H9 (cell line): ENCODE data around the gene LSS. TPM values are rescaled to one million over a fixed set of nuclear protein-coding genes. Genes with fewer than 3 reads are reported as not detected.

Experiments
- DNase-seq: peaks from one replicate; pipeline ENCODE4 v3.0.0-alpha.2; 2017
- H2AFZ ChIP-seq: one replicate; pipeline ENCODE4 v1.6.1; 2013; ENCODE audit warnings: mild to moderate bottlenecking, low read length, control low read depth, moderate library complexity
- H2AK5ac ChIP-seq: 2 replicates; pipeline ENCODE4 v1.6.1; 2013; ENCODE audit warnings: low read length, control low read depth, mixed read lengths; ENCODE audit not compliant: insufficient read length
- H2BK120ac ChIP-seq: one replicate; pipeline ENCODE4 v1.6.1; 2013; ENCODE audit warnings: low read depth, mild to moderate bottlenecking, low read length, control low read depth, inconsistent platforms; ENCODE audit not compliant: poor library complexity, severe bottlenecking
- H2BK12ac ChIP-seq: 2 replicates; pipeline ENCODE4 v1.6.1; 2013; ENCODE audit warnings: low read length, control low read depth, mixed read lengths, low read depth; ENCODE audit not compliant: insufficient read length
- H2BK15ac ChIP-seq: 2 replicates; pipeline ENCODE4 v1.6.1; 2013; ENCODE audit warnings: low read depth, low read length, control low read depth
- H2BK20ac ChIP-seq: one replicate; pipeline ENCODE4 v1.6.1; 2013; ENCODE audit warnings: low read depth, mild to moderate bottlenecking, low read length, control low read depth, inconsistent platforms; ENCODE audit not compliant: poor library complexity, severe bottlenecking
- H2BK5ac ChIP-seq: 2 replicates; pipeline ENCODE4 v1.6.1; 2013; ENCODE audit warnings: low read length, control low read depth, mixed read lengths; ENCODE audit not compliant: insufficient read length
- H3K14ac ChIP-seq: 2 replicates; pipeline ENCODE4 v1.6.1; 2013; ENCODE audit warnings: low read length, control low read depth; ENCODE audit not compliant: insufficient read depth
- H3K18ac ChIP-seq: 2 replicates; pipeline ENCODE4 v1.6.1; 2013; ENCODE audit warnings: low read depth, mild to moderate bottlenecking, mixed read lengths, low read length, control low read depth; ENCODE audit not compliant: insufficient read length
- H3K23ac ChIP-seq: 2 replicates; pipeline ENCODE4 v1.6.1; 2013; ENCODE audit warnings: low read length, control low read depth, mixed read lengths, low read depth; ENCODE audit not compliant: insufficient read length
- H3K23me2 ChIP-seq: 2 replicates; pipeline ENCODE4 v1.6.1; 2013; ENCODE audit warnings: low read depth, mild to moderate bottlenecking, mixed read lengths, low read length, control low read depth; ENCODE audit not compliant: insufficient read length, poor library complexity, severe bottlenecking
- H3K27ac ChIP-seq: 2 replicates; pipeline ENCODE4 v1.5.1; 2013; ENCODE audit warnings: low read length, control low read depth, mixed read lengths, low read depth; ENCODE audit not compliant: insufficient read length
- H3K27me3 ChIP-seq: 2 replicates; pipeline ENCODE4 v1.6.1; 2013; ENCODE audit warnings: low read length, control low read depth, inconsistent platforms; ENCODE audit not compliant: insufficient read depth
- H3K4ac ChIP-seq: 2 replicates; pipeline ENCODE4 v1.6.1; 2013; ENCODE audit warnings: low read depth, mild to moderate bottlenecking, control low read depth, inconsistent platforms, low read length, moderate library complexity
- H3K4me1 ChIP-seq: 2 replicates; pipeline ENCODE4 v1.6.1; 2013; ENCODE audit warnings: low read length, control low read depth, inconsistent platforms; ENCODE audit not compliant: insufficient read depth
- H3K4me2 ChIP-seq: 2 replicates; pipeline ENCODE4 v1.6.1; 2013; ENCODE audit warnings: low read length, control low read depth, mixed read lengths; ENCODE audit not compliant: insufficient read length, insufficient read depth
- H3K56ac ChIP-seq: 2 replicates; pipeline ENCODE4 v1.6.1; 2013; ENCODE audit warnings: low read depth, mild to moderate bottlenecking, mixed read lengths, low read length, control low read depth; ENCODE audit not compliant: insufficient read length
- H3K79me1 ChIP-seq: 2 replicates; pipeline ENCODE4 v1.6.1; 2013; ENCODE audit warnings: low read depth, mild to moderate bottlenecking, moderate library complexity, low read length, control low read depth, inconsistent platforms; ENCODE audit not compliant: insufficient read depth, poor library complexity, severe bottlenecking
- H3K79me2 ChIP-seq: 2 replicates; pipeline ENCODE4 v1.6.1; 2013; ENCODE audit warnings: low read length, control low read depth, inconsistent platforms; ENCODE audit not compliant: insufficient read depth
- H3K9ac ChIP-seq: 2 replicates; pipeline ENCODE4 v1.6.1; 2013; ENCODE audit warnings: low read length, control low read depth, mixed read lengths; ENCODE audit not compliant: insufficient read length; ENCODE audit errors: extremely low read depth
- H3K9me3 ChIP-seq: one replicate; pipeline ENCODE4 v1.6.1; 2013; ENCODE audit warnings: low read depth, low read length, inconsistent platforms; ENCODE audit not compliant: control insufficient read depth
- H3T11ph ChIP-seq: one replicate; pipeline ENCODE4 v1.6.1; 2013; ENCODE audit warnings: mild to moderate bottlenecking, low read length, control low read depth, inconsistent platforms
- H4K20me1 ChIP-seq: one replicate; pipeline ENCODE4 v1.6.1; 2013; ENCODE audit not compliant: control insufficient read depth, insufficient read length, insufficient read depth
- H4K5ac ChIP-seq: 2 replicates; pipeline ENCODE4 v1.6.1; 2013; ENCODE audit warnings: low read depth, mild to moderate bottlenecking, mixed read lengths, low read length, control low read depth; ENCODE audit not compliant: insufficient read length
- H4K8ac ChIP-seq: replicated peaks from 2 replicates; pipeline ENCODE4 v1.6.1; 2013; ENCODE audit warnings: low read length, control low read depth, mixed read lengths, low read depth; ENCODE audit not compliant: insufficient read length
- H4K91ac ChIP-seq: 2 replicates; pipeline ENCODE4 v1.6.1; 2013; ENCODE audit warnings: low read depth, mild to moderate bottlenecking, moderate library complexity, mixed read lengths, low read length, control low read depth; ENCODE audit not compliant: insufficient read length
- H3K27ac Mint-ChIP-seq, 3 experiments: 2 replicates in 2 of 3; 3 replicates in 1 of 3; pipeline ENCODE4 v1.8.0; 2020 to 2021; ENCODE audit warnings: mixed read lengths in 3 of 3, mild to moderate bottlenecking in 1 of 3, moderate library complexity in 1 of 3
- H3K27me3 Mint-ChIP-seq: 2 replicates; pipeline ENCODE4 v1.8.0; 2021; ENCODE audit warnings: low read depth, mild to moderate bottlenecking, moderate library complexity, mixed read lengths
- H3K36me3 Mint-ChIP-seq, 3 experiments: 2 replicates in 2 of 3; 3 replicates in 1 of 3; pipeline ENCODE4 v1.8.0; 2020 to 2021; ENCODE audit warnings: low read depth in 3 of 3, mixed read lengths in 3 of 3; ENCODE audit not compliant: insufficient read depth in 1 of 3
- H3K4me1 Mint-ChIP-seq, 2 experiments: 2 replicates each; pipeline ENCODE4 v1.8.0; 2020; ENCODE audit warnings: mixed read lengths in 2 of 2
- H3K4me3 Mint-ChIP-seq, 2 experiments: 2 replicates in 1 of 2; 3 replicates in 1 of 2; pipeline ENCODE4 v1.8.0; 2020 to 2021; ENCODE audit warnings: mild to moderate bottlenecking in 2 of 2, mixed read lengths in 2 of 2, moderate library complexity in 1 of 2
- H3K9me3 Mint-ChIP-seq, 2 experiments: 2 replicates in 1 of 2; 3 replicates in 1 of 2; pipeline ENCODE4 v1.8.0; 2020; ENCODE audit warnings: mild to moderate bottlenecking in 2 of 2, mixed read lengths in 2 of 2, moderate library complexity in 1 of 2
- CTCF ChIP-seq: fragments of 200-600 bp; sonication (generic); conservative IDR thresholded peaks from 3 replicates; pipeline ENCODE4 v1.8.0; 2021; ENCODE audit warnings: antibody characterized with exemption, mild to moderate bottlenecking
- WGBS: extraction: QIAGEN DNeasy Blood & Tissue Kit; methylation state at CpG from one replicate; pipeline ENCODE4 v1.1.7; 2013; ENCODE audit warnings: missing lambda C conversion rate, low lambda C conversion rate, mixed read lengths; ENCODE audit not compliant: insufficient read length; ENCODE audit errors: extremely low coverage; 5-methylcytosine and 5-hydroxymethylcytosine counted together
- total RNA-seq: library from RNA; stranded (reverse); gene quantifications from 2 replicates; pipeline ENCODE4 v1.2.1, GENCODE V29; 2021

The LSS gene
- total RNA-seq, 1 experiment from 2014 or later: 69.2 TPM

GRCh38 chr21:46195595-46196195, 32.9 kb downstream of the LSS start:
- no peak overlapping the region for H3K23ac ChIP-seq
- no peaks in the 10 kb centered on the region for H3K79me1 ChIP-seq
- H3T11ph ChIP-seq: no peak overlapping the region
- no peaks in the 10 kb centered on the region for H3K9me3 ChIP-seq
- no peaks in the 10 kb centered on the region for H3K27me3 ChIP-seq
- H4K5ac ChIP-seq: no peak overlapping the region
- no peak overlapping the region for H4K8ac ChIP-seq
- Mint-ChIP-seq H3K4me3 (no peak overlapping the region), H3K4me1 (no peaks in the 10 kb centered on the region), H3K27me3 (no peaks in the 10 kb centered on the region), H3K27ac (peak overlapping the region in 1 of 3 experiments; percentile 57; a peak in 1 of 7 replicates), H3K9me3 (no peaks in the 10 kb centered on the region), H3K36me3 (peaks cover 52 to 79% (median 74%) of the 10 kb centered on the region in 3 experiments; a peak in 6 of 7 replicates)
- no peak overlapping the region for H4K91ac ChIP-seq
- no peak for TF ChIP-seq CTCF
- H3K9ac ChIP-seq: no peak overlapping the region
- H2BK20ac ChIP-seq: no peak overlapping the region
- H3K56ac ChIP-seq: no peak overlapping the region
- H2BK12ac ChIP-seq: no peak overlapping the region
- no peaks in the 10 kb centered on the region for H3K79me2 ChIP-seq
- H3K4me1 ChIP-seq: no peaks in the 10 kb centered on the region
- no peak overlapping the region for H3K18ac ChIP-seq
- H3K27ac ChIP-seq: no peak overlapping the region
- no peak overlapping the region for H2BK120ac ChIP-seq
- H3K4me2 ChIP-seq: no peak overlapping the region
- no CpG with 5 or more reads among the region's 20 CpGs for WGBS
- no peak overlapping the region for H3K4ac ChIP-seq
- no peak for DNase-seq
- H3K23me2 ChIP-seq: no peaks in the 10 kb centered on the region
- no peak overlapping the region for H2BK5ac ChIP-seq
- H2AK5ac ChIP-seq: no peak overlapping the region
- H4K20me1 ChIP-seq: no peaks in the 10 kb centered on the region
- no peak overlapping the region for H2AFZ ChIP-seq
- no peak overlapping the region for H2BK15ac ChIP-seq
- H3K14ac ChIP-seq: no peak overlapping the region
